Measurements from ENCODE around the gene CD7.

DNA sequence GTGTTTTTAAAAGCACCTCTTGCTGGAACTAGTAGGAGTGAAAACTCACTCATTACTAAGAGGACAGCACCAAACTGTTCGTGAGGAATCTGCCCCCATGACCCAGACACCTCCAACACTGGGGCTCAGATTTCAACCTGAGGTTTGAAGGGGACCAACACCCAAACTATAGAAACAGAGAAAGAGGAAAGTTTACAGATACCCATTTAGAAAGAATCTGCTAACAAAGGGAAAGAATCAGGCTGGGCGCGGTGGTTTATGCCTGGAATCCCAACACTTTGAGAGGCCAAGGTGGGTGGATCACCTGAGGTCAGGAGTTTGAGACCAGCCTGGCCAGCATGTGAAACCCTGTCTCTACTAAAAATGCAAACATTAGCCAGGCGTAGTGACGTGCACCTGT, 40.5 kb downstream of the CD7 start:
- TF ChIP-seq, protein P1, sequence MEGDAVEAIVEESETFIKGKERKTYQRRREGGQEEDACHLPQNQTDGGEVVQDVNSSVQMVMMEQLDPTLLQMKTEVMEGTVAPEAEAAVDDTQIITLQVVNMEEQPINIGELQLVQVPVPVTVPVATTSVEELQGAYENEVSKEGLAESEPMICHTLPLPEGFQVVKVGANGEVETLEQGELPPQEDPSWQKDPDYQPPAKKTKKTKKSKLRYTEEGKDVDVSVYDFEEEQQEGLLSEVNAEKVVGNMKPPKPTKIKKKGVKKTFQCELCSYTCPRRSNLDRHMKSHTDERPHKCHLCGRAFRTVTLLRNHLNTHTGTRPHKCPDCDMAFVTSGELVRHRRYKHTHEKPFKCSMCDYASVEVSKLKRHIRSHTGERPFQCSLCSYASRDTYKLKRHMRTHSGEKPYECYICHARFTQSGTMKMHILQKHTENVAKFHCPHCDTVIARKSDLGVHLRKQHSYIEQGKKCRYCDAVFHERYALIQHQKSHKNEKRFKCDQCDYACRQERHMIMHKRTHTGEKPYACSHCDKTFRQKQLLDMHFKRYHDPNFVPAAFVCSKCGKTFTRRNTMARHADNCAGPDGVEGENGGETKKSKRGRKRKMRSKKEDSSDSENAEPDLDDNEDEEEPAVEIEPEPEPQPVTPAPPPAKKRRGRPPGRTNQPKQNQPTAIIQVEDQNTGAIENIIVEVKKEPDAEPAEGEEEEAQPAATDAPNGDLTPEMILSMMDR (IDR thresholded peaks at IDR 0.05): no peak
- no peak for TF ChIP-seq POLR2A (IDR thresholded peaks at IDR 0.05)
